ENCODE results near the gene RPL39.
"Not testable (repeated sequence)": the region's sequence is repeated elsewhere in the genome, so short reads cannot be mapped to it uniquely, and the experiment has no call there.

DNA sequence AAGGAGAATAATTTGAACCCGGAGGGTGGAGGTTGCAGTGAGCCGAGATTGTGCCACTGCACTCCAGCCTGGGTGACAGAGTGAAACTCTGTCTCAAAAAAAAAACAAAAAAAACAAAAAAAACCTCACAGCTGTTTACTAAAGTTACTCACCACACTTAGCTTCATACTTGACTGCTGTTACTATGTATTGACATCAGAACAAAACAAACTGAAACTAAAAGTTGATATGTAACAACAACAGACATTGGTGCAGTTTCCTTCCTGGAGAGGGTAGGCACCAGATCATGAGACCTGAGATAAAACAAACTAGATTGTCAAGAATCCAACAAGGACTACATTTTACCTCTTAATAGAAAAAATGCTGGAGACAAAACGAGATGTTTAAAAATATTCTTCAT is 30.3 kb upstream of the RPL39 start:
- TF ChIP-seq, protein P1, sequence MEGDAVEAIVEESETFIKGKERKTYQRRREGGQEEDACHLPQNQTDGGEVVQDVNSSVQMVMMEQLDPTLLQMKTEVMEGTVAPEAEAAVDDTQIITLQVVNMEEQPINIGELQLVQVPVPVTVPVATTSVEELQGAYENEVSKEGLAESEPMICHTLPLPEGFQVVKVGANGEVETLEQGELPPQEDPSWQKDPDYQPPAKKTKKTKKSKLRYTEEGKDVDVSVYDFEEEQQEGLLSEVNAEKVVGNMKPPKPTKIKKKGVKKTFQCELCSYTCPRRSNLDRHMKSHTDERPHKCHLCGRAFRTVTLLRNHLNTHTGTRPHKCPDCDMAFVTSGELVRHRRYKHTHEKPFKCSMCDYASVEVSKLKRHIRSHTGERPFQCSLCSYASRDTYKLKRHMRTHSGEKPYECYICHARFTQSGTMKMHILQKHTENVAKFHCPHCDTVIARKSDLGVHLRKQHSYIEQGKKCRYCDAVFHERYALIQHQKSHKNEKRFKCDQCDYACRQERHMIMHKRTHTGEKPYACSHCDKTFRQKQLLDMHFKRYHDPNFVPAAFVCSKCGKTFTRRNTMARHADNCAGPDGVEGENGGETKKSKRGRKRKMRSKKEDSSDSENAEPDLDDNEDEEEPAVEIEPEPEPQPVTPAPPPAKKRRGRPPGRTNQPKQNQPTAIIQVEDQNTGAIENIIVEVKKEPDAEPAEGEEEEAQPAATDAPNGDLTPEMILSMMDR (IDR thresholded peaks at IDR 0.05; ENCODE audit: low read depth, low read length) = not testable (repeated sequence)
- not testable (repeated sequence) for TF ChIP-seq EZH2phosphoT487 (IDR thresholded peaks at IDR 0.05; ENCODE audit: low read depth)

Data from OCI-LY3 (cell line).